Vagina (tissue), 2 donors: ENCODE results near the gene PTPN3.

Source experiments
- POLR2AphosphoS5 ChIP-seq, 2 donors: sonication (generic); formaldehyde crosslinking; IDR thresholded peaks; one replicate each; pipeline ENCODE4 v1.9.0; 2017; ENCODE audit warnings: antibody characterized with exemption in 2 of 2, mild to moderate bottlenecking in 2 of 2, low read depth in 1 of 2; ENCODE audit not compliant: insufficient read depth in 1 of 2
- TF ChIP-seq, protein P1 (sequence below), 3 experiments: fragments of 450-650 bp in 2 of 3; fragments of 200-600 bp in 1 of 3; sonication (generic) in 1 of 3; IDR thresholded peaks; one replicate each; pipeline ENCODE4 v1.5.1; 2017 to 2019; ENCODE audit warnings: antibody characterized with exemption in 3 of 3, mild to moderate bottlenecking in 2 of 3, moderate library complexity in 2 of 3

DNA sequence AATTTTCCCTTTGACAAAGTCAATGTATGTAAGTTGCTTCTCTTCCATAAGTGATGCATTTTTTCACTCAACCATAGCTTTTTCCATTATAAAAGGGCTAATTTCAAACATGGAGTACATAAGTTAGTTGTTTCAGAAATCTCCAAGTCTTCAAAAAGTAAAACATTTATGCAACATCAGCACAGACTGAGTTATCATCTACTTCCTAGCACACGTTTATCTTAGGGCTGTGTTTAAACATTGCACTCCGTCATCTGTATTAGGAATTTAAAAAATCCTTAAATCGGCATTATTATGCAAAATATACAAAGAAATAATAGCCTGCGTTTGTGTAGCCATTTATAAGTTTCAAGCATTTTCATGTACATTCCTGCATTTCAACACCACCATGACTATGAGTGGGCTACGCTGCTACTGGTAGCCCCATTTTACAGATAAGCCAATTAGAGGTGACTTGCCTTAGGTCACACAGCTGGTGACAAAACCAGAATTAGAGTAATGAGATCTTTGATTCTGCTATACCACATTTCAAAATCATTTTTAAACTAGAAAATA lies 43.4 kb downstream of the PTPN3 start:
- TF ChIP-seq, protein P1, sequence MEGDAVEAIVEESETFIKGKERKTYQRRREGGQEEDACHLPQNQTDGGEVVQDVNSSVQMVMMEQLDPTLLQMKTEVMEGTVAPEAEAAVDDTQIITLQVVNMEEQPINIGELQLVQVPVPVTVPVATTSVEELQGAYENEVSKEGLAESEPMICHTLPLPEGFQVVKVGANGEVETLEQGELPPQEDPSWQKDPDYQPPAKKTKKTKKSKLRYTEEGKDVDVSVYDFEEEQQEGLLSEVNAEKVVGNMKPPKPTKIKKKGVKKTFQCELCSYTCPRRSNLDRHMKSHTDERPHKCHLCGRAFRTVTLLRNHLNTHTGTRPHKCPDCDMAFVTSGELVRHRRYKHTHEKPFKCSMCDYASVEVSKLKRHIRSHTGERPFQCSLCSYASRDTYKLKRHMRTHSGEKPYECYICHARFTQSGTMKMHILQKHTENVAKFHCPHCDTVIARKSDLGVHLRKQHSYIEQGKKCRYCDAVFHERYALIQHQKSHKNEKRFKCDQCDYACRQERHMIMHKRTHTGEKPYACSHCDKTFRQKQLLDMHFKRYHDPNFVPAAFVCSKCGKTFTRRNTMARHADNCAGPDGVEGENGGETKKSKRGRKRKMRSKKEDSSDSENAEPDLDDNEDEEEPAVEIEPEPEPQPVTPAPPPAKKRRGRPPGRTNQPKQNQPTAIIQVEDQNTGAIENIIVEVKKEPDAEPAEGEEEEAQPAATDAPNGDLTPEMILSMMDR (IDR thresholded peaks at IDR 0.05): no peak
- no peak for TF ChIP-seq POLR2AphosphoS5 (IDR thresholded peaks at IDR 0.05; ENCODE audit: insufficient read depth in 1 of 2, low read depth in 1 of 2)
